HG03432 (cell line): Measurements from ENCODE around the gene CDX1.

Experiments used
- ATAC-seq: cut with Tn5 transposase; IDR thresholded peaks from one replicate; pipeline ENCODE4 v1.9.1; 2021; ENCODE audit warnings: mild to moderate bottlenecking, moderate library complexity; ENCODE audit not compliant: unreplicated experiment

Gene CDX1

DNA sequence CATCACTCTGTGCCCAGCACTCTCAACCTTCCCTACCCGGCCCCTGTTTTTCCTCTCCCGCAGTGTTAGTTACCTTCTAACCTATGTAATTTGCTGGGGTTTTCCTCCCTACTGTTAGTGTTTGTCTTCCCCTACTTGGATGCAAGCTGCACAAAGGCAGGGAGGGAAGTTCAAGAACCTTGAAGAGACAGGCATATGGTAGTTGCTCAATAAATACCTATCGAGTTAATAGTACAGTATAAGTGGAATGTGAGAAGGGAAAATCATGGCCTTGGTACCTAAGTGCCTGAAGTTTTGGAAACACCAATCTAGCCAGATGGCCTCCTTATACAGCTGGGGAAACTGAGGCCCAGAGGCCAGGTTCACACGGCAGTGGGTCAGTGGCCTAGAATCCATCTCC is 35.1 kb upstream of the CDX1 start:
- ATAC-seq = no peak

DNA sequence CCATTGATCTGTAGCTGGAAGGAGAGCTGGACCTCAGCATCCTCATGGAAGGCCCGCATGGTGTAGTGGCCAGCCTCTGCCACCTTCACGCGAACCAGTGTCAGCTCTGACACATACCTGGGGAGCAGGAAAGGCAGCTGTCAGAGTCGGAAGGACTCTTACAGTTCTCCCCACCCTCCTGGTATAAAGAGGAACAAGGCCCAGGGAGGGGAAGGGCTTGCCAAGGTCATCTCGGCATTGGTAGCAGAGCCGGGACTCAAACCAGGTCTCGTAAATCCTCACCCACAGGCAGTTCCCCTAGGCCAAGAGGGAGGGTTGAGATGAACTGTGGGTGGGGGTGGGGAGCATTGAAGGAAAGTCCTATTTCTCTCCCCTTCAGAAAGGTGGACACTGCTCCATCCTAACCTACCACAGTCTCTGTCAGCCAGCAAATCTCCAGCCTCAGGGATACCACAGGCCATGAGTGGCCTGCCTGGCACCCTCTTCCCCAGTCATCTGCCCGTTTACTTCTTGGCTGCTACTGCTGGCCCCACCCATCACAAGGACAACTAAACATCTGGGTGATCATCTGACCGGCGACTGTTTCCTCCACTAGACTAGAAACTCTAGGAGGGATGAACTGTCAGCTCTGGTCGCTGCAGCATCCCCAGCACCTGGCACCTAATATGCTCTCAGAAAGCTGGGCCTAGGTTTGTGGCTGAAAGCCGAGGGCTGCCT is 34.4 kb upstream of the CDX1 start:
- no peak for ATAC-seq

DNA sequence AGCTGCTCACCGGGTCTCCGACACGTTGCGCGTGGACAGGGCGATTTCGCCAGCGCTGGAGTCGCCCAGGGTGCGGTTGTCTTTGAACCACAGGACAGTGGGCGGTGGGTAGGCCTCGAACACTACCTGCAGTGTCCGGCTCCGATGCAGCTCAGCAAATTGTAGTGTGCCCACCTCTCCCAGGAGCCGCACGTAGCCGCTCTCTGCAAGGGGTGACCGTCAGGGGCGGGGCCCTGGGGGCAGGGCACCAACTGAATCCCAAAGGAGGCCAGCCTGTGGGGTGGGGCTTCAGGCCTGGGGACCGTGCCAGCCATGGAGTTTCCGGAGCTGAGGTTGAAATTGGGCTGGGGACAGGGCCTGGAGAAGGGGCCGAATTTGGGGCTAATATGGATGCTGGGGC is 33.8 kb upstream of the CDX1 start:
- ATAC-seq = no peak

DNA sequence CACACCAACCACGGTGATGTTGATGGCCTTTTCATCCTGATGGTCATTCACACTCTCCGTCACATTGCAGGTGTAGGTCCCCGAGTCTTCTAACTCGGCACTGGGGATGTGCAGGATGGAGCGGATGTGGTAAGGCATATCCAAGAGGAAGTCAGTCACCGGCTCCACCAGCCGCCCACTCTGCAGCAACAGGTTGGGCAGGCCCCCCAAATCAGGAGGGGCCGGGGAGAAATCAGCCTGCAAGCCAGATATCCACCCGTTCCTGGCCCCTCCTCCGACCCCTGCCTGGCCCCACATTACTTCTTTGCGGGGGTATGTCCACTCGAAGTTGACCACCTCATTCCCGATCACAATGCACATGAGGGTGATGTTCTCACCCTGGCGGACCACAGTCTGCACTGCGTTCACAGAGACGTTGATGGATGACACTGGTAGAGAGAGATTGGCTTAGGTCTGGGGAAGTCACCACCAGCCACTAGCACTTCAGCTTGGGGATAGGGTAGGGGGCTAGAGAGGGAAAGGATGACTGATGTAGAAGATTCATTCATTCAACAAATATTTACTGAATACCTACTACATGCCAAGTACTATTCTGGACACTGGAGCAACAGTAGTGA is 32.9 kb upstream of the CDX1 start:
- no peak for ATAC-seq

DNA sequence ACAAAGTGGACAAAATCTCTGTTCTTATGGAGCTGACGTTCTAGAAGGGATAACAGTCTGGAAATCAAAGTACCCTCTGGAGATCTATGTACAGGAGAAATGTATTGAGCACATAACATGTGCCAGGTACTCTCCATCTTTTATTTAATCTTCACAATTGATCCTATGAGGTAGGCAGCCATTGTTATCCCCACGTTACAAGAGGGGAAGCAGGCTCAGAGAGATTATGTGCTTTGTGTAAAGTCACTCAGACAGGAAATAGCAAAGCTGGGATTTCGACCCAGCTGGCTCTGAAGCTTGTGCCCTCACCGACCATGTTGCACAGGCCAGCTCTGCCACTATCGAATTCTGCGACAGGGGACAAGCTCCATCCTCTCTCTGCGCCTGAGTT is 32.4 kb upstream of the CDX1 start:
- no peak for ATAC-seq

DNA sequence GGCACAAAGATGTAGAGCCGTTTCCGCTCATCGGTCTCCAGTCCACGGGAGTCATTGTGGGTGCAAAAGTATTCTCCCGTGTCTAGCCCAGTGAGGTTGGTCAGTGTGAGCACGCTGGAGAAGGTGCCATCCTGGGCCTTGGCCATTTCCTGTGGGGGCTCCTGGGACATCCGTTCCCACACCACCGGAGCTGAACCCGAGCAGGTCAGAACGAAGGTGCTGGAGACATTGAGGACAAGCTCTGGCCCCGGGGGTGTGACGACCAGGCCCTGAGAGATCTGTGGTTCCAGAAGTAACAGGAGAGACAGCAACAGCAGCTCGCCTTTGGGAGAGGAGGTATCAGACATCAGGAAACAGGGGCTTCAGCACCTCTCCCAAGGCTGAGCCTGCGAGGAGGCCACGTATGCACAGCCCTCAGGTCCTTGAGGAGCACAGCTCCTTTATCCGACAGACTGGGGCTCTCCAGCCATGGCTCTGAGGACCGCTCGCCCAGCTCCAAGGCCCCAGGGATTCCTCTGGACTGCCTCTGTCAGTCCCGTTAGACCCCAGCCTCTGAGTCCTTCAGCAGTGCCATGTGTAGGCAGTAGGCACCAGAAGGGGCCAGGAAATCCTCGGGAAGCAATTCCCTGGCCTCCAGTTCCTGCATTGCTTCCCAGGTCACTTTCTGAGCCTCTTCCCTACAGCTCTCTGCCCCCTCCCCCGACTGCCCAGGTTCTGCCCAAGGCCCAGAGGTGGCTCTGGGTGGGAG is 30.8 kb upstream of the CDX1 start:
- no peak for ATAC-seq

DNA sequence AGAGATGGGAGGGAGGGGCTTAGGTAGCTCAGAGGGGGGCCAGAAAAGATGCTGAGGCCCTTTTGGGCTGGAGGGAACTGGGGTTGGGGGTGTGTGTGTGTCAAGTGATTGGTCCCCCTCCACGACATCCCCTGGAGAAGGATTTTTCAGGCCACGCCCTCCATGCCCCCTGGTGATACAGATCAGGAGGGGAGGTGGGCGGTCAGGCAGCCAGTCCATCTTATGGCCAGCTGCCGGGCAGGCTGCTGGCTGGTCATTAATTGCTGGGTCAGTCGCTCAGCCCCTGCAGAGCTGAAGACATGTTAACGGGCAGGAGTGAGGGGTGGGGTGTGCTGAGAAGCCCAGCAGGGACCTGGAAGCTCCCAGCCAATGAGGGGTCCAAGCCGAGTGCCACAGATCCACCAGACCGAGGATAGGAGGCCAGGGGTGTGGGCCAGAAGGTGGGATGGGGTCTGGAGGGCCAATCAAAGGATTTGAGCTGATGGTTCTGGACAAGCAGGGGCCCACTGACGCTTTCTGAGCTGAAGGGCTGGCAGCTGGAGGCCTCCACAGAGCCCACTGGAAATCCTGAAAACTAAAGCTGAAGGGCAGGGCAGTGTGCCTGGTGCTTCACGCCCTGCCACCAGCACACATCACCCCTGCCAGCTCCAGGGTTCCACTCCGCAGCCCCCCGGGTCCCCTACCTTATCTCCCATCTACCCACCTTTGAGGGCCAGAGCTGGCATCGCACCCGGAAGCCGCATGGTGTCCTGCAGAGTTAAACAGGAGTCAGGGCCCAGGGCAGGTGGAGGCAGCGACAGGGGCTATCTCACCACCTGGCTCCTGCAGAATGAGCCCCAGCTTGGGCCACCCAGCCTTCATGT is 30.0 kb upstream of the CDX1 start:
- no peak for ATAC-seq

DNA sequence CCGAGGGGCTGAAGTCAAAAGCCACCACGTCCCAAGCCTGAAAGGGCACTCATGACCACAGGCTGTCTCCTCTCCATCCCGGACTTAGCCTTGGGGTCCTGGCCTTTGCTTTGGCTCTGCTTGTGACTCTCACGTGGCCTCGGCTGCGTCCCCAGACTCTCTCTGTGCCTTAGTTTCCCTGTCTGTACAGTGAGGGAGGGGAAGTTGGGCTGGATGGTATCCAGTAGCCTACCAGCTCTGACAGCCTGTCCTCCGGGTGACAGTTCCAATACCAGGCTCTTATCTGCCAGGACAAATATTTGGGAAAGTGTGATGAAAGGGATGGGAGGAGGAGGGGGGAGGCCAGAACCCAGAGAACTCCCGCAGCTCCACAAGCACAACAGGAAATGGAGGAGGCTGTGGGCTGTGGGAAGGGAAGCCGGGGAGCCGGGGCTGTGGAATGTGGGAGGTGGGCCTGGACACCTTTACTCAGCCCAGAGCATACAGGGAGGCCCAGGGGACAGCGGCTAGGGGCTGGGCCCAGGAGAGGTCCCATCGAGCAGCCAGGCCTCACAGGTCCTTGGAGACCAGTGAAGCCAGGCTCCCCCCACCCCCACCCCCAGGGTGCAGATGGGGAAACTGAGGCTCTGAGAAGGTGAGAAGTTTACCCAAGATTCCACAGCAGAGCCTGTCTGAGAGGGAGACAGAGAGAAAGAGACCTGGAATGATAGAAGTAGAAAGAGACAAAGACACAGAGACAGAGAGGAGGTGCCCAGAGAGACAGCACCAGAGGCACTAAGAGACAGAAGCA is 29.2 kb upstream of the CDX1 start:
- ATAC-seq = no peak

DNA sequence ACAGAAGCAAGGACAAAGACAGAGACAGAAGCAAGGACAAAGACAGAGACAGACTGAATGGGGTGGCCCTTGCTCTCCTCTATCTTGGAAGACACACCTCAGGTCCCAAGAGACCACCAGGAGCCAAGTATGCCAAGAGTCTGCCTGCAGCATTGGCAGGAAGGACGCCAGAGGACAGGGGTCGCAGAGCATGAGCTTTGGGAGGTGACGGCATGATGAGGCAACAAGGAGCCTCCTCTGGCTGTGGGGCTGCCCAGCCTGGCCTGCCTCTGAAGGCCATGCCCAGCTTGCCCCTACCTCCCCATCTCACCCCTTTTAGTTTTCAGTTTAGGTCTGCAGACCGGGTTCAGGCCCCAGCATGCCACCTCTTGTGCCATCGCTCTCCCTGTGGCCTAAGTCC is 28.6 kb upstream of the CDX1 start:
- no peak for ATAC-seq

DNA sequence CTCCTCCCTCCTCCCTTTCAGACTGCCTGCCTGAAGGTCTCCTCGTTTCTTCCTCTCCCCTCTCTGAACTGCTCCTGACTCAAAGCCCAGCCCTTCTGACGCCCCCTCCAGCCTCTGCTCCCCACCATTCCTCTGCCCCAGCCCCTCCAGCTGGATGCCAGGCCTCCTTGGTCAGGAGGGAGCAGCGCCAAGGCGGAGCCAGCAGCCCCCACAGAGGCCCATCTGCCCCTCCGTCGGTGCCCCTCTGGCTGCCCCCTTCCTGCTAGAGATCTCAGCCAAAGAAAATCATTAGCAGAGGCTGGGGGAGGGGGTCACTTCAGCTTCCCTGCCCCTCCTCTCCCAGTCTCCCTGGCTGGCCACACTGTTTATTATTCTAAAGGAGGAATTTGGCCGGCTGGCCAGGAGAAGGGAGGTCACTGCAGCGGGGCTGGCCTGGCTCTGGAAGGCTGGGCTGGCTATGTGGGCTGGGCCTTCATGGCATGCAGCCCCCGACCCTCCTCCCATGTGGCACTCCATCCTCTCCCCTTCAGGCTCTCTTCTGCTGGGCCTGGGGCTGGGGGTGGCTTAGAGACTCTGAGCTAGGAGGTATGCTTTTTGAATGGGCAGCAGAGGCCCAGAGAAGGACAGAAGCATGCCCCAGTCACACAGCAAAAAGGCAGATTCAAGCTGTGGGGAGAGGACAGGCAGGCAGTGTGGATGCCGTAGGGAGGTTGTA is 27.9 kb upstream of the CDX1 start:
- no peak for ATAC-seq

DNA sequence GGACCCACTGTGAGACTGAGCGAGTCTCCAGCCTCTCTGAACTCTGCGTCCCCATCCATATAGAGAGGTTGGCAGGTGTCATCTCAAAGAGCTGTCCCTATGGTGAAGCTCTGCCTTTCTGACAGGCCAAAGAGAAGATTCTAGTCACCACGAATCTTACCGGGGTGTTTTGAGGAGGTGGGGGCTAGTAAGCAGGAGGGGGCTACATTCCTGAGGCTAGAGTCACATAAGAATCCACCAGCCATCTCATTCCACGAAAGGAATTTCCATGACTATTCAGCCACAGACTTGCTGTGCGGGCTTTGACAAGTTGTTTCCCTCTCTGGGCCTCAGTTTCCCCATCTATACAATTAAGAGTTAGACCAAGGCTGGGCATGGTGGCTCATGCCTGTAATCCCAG is 27.2 kb upstream of the CDX1 start:
- no peak for ATAC-seq

DNA sequence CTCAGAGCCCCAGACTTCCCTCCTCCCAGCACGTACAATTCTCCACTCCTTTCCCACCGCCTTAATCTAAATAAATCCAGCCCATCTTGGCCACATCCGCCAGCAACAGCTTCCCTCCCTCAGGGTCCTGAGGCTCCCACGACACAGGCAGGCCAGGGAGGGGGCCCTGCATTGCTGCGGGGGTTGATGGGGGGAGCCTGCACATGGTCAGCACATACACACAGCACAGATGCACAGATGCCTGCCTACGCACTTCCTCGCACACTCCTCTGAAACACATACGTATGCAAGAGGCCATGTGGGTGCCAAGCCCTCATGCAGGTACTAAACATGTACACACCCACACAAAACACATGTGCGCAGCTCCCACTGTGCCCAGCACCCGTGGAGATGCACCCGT is 25.7 kb upstream of the CDX1 start:
- ATAC-seq = no peak

DNA sequence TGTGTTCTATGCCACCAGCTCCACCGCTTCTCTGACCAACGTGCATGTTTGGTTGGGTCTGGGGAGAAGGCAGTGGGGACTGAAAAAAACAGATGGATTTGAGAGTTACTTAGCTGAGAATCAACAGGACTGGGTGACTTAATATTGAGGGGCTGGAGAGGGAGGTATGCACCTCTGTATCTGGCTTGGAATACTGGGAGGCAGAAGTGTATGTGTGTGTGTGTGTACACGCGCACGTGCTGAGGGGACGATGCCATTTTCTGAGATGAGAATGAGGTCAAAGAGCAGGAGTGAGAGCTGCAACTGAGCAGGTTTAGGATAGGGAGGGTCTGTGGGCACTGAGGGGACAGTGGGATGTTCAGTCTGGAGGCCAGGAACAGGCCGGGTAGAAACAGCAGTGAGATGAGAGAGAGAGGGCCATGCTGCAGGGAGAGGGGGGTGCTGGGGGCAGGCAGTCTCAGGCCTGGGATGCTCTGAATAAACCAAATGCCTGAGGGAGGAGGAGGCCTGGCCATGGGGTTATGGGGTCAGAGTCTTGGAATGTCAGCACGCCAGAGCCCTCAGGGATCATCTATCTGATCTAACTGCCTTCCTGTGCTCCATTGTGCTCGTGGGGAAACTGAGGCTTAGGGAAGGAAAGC is 24.9 kb upstream of the CDX1 start:
- ATAC-seq = no peak

DNA sequence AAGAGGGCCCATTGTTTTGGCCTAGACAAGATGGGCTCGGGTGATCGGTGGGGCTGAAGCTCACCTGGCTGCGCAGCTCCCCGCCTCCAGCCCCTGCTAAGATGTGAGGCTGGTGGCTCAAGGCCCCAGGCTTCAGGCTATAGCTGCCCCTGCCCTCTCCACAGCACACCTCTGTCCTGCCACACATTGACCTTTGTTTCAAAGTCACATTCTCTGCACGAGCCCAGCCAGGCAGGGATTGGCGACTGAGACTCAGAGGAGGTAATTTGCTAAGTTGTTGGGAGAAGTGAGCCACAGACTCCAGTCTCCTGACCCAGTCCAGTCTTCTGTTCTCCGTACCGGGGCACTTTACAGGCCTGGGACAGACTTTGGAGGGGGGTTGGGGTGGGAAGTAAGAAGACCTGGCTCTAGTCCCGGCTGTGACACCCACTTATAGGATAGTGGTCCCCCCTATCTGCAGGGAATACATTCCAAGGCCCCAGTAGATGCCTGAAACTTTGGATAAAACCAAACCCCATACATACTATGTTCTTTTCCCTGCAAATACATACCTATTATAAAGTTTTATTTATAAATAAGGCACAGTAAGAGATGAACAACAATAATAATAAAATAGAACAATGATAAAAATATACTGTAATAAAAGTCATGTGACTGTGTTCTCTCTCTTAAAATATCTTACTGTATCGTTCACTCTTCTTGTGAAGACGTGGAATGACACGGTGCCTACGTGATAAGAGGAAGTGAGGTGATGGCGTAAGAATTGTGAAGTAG is 24.2 kb upstream of the CDX1 start:
- ATAC-seq = no peak

DNA sequence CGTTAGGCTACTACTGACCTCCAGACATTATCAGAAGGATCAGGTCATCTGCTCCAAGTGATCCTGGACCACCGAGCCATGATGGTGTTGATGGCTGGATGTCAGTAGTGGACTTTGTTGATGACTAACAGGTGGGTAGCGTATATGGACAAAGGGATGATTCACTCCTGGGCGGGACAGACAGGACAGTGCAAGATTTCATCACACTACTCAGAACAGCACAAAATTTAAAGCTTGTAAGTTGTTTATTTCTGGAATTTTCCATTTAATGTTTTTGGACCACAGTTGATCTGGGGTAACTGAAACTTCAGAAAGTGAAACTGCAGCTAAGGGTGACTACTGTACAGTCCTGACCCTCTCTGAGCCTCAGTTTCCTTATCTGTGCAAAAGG is 23.6 kb upstream of the CDX1 start:
- no peak for ATAC-seq

DNA sequence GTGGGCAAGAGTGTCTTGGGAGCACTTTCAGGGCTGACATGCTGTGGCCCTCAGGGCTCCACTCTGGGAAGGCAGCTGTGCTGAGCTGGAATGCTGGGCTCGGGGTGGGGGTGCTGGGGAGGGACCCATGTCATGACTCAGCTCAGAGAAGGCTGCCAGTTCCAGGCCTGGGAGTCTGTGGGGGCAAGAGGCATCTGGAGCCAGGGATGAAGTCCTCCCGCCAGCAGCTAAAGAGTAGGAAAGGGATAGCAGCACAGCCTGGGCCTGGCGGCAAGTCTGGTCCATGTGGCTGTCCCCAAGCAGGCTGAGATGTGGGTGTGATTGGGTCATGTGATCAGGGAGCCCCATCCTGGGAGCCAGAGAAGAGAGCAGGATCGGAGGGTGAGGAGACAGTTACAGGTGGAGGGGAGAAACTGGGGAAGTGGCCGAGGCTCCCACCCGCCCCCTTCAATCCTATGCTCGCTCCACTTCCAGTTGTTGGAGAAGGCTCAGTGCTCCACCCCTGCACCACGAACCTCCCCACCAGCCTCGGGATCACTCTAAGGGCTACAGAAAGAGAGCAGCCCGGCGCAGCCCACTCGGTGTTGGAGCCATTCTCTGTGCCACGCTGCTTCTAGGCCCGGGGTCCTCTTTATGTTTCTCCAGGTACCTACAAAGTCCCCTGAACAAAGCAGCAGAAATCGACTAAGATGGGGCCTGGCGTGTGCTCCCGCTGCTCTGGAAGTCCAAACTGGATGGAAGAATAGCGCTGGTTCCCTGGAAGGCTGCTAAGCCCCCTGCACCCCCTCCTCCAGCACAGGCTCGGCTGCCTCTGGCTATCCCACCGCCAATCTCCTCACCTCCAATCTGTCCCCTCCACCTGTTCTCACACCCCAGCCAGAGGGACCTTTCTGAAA is 23.0 kb upstream of the CDX1 start:
- no peak for ATAC-seq

DNA sequence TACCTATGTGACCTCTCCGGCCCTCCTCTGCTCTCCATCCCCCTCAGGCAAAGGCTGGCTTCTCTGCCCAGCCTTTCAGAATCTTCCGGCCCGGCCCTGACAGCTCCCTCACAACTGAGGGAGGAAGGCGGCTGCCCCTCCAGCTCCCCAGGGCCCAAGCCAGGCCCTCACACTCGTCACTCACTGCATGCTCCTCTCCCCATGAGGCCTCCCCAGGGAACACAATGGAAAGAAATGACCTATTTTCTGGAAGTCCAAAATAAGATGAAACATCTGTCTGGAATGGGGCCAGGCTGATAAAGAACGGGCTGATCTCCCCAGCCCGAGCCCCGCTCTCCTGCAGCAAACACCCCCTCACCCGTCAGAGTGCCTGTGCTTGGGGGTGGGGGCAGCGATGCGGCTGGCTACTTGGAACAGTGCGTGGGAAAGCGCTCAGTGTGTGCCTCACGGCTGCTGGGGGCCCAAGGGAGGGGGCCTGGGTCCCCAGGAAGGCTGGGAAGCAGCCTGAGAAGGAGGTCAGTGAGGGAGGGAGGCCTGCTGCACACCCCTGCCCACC is 22.3 kb upstream of the CDX1 start:
- no peak for ATAC-seq
